GM12892 (cell line): ENCODE measurements around the gene LRCH4.

Source experiments
- POLR2A ChIP-seq: IDR thresholded peaks from 2 replicates; pipeline ENCODE4 v1.6.1; 2011; ENCODE audit warnings: low read depth, low read length, control low read depth
- POLR2AphosphoS5 ChIP-seq: IDR thresholded peaks from 2 replicates; pipeline ENCODE4 v1.6.1; 2011; ENCODE audit warnings: low read depth, low read length, control low read depth

DNA sequence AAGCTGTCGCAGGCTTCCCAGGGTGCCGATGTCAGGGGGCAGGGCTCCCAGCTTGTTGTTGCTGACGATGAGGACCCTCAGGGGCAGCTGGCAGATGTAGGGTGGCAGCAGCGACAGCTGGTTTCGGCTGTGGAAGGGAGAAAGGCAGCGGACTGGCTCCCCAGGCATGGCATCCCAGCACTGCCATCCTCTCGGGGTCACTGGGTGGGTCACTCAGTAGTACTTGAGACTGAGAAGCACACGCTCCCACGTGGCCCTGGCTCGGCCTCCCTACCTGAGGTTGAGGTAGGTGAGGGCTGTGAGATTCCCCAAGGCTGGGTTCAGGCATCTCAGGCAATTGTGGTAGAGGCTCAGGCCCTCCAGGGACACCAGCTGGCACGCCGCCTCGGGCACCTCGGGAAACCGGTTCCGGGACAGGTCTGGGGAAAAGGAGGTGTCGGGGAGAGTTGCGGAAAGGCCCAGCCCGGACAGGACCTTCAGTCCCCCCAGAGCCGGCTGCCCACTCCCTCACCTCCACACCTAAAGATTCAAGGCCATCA is 3.8 kb downstream of the LRCH4 start:
- TF ChIP-seq POLR2A (no peak), POLR2AphosphoS5 (no peak)
